Neural progenitor cell (in vitro differentiated cells): ENCODE data around the gene MEIOSIN. TPM values are rescaled to one million over a fixed set of nuclear protein-coding genes. Genes with fewer than 3 reads are reported as not detected.
"Not testable (repeated sequence)": the region's sequence is repeated elsewhere in the genome, so short reads cannot be mapped to it uniquely, and the experiment has no call there.

ENCODE experiments used
- DNase-seq: peaks from one replicate; pipeline ENCODE4 v3.0.0-alpha.2; 2016; ENCODE audit warnings: low spot score
- H2AFZ ChIP-seq: fragments of 200-600 bp; sonication (generic); replicated peaks from 2 replicates; pipeline ENCODE4 v1.6.1; 2016; ENCODE audit warnings: antibody characterized with exemption
- H3F3A ChIP-seq: fragments of 200-600 bp; sonication (generic); 2 replicates; pipeline ENCODE4 v1.6.1; 2016; ENCODE audit warnings: antibody characterized with exemption, low read depth
- H3K27ac ChIP-seq: fragments of 200-600 bp; sonication (generic); 2 replicates; pipeline ENCODE4 v1.5.1; 2016; ENCODE audit warnings: mild to moderate bottlenecking
- H3K27me3 ChIP-seq: fragments of 200-600 bp; sonication (generic); 2 replicates; pipeline ENCODE4 v1.6.1; 2016; ENCODE audit warnings: mild to moderate bottlenecking, moderate library complexity
- H3K36me3 ChIP-seq: fragments of 200-600 bp; sonication (generic); 2 replicates; pipeline ENCODE4 v1.5.1; 2016
- H3K4me1 ChIP-seq: fragments of 200-600 bp; sonication (generic); 2 replicates; pipeline ENCODE4 v1.6.1; 2016; ENCODE audit warnings: mixed run types
- H3K4me2 ChIP-seq: fragments of 200-600 bp; sonication (generic); 2 replicates; pipeline ENCODE4 v1.6.1; 2016
- H3K4me3 ChIP-seq: fragments of 200-600 bp; sonication (generic); 2 replicates; pipeline ENCODE4 v1.5.1; 2016
- H3K79me2 ChIP-seq: fragments of 200-600 bp; sonication (generic); 2 replicates; pipeline ENCODE4 v1.6.1; 2016; ENCODE audit warnings: low read depth
- H3K9ac ChIP-seq: fragments of 200-600 bp; sonication (generic); 2 replicates; pipeline ENCODE4 v1.6.1; 2016
- H3K9me3 ChIP-seq: fragments of 200-600 bp; sonication (generic); 2 replicates; pipeline ENCODE4 v1.5.1; 2016; ENCODE audit warnings: low read depth
- H4K20me1 ChIP-seq: fragments of 200-600 bp; sonication (generic); 2 replicates; pipeline ENCODE4 v1.6.1; 2016; ENCODE audit warnings: low read depth
- H3K27ac Mint-ChIP-seq: 3 replicates; pipeline ENCODE4 v1.8.0; 2021; ENCODE audit warnings: mixed read lengths
- H3K27me3 Mint-ChIP-seq: 2 replicates; pipeline ENCODE4 v1.8.0; 2022; ENCODE audit warnings: low read depth, mild to moderate bottlenecking, inconsistent platforms, moderate library complexity, mixed read lengths; ENCODE audit not compliant: insufficient read depth
- H3K36me3 Mint-ChIP-seq: 3 replicates; pipeline ENCODE4 v1.8.0; 2021; ENCODE audit warnings: mixed read lengths
- H3K4me1 Mint-ChIP-seq: 3 replicates; pipeline ENCODE4 v1.8.0; 2021; ENCODE audit warnings: mixed read lengths
- H3K4me3 Mint-ChIP-seq: 3 replicates; pipeline ENCODE4 v1.8.0; 2021; ENCODE audit warnings: mild to moderate bottlenecking, moderate library complexity, mixed read lengths
- H3K9me3 Mint-ChIP-seq: 3 replicates; pipeline ENCODE4 v1.8.0; 2020; ENCODE audit warnings: mixed read lengths
- EZH2 ChIP-seq: fragments of 200-600 bp; sonication (generic); IDR thresholded peaks from 2 replicates; pipeline ENCODE4 v1.6.1; 2017; ENCODE audit warnings: antibody characterized with exemption, mild to moderate bottlenecking, moderate library complexity
- EZH2phosphoT487 ChIP-seq: fragments of 200-600 bp; sonication (generic); IDR thresholded peaks from 2 replicates; pipeline ENCODE4 v1.6.1; 2017; ENCODE audit warnings: antibody characterized with exemption
- total RNA-seq: library from RNA; depleted of rRNA; stranded (reverse); fragments of >200 nt; gene quantifications from 2 replicates; pipeline ENCODE4 v1.2.3, GENCODE V29; 2015; ENCODE audit warnings: low replicate concordance
- TF ChIP-seq, protein P1 (sequence below): fragments of 200-600 bp; sonication (generic); IDR thresholded peaks from 2 replicates; pipeline ENCODE4 v1.5.1; 2017; ENCODE audit warnings: antibody characterized with exemption, mild to moderate bottlenecking

Gene MEIOSIN
- total RNA-seq, 1 donor from 2014 or later, result not detected

DNA sequence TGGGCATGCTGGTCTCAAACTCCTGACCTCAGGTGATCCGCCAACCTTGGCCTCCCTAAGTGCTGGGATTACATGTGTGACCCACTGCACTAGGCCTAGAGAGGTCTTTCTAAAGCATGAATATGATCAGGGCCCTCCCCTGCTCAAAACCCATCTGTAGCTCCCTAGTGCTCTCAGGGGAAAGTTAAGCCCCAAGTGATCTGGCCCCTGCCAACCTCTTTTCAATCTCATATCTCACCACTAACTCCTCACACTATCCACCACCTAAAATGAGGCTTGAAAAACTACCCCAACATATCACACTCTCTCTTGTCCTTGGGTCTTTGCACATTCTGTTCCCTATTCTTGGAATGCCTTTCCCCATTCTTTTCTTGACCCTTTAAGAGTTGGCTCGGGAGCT is 61.4 kb downstream of the MEIOSIN start:
- DNase-seq, result no peak
- Mint-ChIP-seq H3K9me3 (no peaks in the 10 kb centered on the region), H3K4me3 (peak overlapping the region; percentile 25), H3K27me3 (peaks cover 14% of the 10 kb centered on the region), H3K27ac (peak overlapping the region; percentile 38), H3K4me1 (peaks cover 38% of the 10 kb centered on the region), H3K36me3 (peaks cover 7% of the 10 kb centered on the region)
- Histone ChIP-seq H3K4me2 (no peak overlapping the region), H3K9ac (no peak overlapping the region), H3K4me1 (peaks cover 12% of the 10 kb centered on the region), H2AFZ (no peak overlapping the region), H3F3A (peaks cover 4% of the 10 kb centered on the region), H3K27me3 (no peaks in the 10 kb centered on the region), H3K79me2 (peaks cover 25% of the 10 kb centered on the region), H3K9me3 (no peaks in the 10 kb centered on the region), H3K27ac (no peak overlapping the region), H3K36me3 (no peaks in the 10 kb centered on the region), H3K4me3 (no peak overlapping the region), H4K20me1 (peaks cover 10% of the 10 kb centered on the region)
- TF ChIP-seq EZH2 (no peak), EZH2phosphoT487 (no peak)
- TF ChIP-seq, protein P1, sequence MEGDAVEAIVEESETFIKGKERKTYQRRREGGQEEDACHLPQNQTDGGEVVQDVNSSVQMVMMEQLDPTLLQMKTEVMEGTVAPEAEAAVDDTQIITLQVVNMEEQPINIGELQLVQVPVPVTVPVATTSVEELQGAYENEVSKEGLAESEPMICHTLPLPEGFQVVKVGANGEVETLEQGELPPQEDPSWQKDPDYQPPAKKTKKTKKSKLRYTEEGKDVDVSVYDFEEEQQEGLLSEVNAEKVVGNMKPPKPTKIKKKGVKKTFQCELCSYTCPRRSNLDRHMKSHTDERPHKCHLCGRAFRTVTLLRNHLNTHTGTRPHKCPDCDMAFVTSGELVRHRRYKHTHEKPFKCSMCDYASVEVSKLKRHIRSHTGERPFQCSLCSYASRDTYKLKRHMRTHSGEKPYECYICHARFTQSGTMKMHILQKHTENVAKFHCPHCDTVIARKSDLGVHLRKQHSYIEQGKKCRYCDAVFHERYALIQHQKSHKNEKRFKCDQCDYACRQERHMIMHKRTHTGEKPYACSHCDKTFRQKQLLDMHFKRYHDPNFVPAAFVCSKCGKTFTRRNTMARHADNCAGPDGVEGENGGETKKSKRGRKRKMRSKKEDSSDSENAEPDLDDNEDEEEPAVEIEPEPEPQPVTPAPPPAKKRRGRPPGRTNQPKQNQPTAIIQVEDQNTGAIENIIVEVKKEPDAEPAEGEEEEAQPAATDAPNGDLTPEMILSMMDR, result no peak

DNA sequence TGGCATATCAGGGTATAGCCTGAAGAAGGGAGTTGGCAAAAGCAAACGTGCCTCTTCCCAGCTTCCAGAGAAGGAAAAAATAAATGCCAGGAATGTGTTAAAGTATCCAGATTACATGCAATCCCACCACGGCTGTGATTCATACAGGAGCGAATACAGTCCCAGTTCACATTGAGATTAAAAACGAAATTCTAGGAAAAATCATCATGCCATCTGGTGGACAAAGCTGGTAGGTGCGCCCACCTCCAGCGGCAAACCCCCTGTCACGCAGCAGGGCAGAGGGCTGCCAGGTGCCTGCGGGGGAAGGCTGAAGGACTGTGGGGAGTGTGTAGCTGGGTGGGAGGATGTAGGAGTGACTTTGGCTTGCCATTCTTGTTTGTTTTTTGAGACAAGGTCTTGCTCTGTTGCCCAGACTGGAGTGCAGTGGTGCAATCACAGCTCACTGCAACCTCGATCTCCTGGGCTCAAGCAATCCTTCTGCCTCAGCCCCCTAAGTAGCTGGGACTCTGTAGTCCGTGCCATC is 65.8 kb downstream of the MEIOSIN start:
- DNase-seq, result peak; percentile 72
- no peak overlapping the region for H3K4me3 Mint-ChIP-seq
- H3K27ac ChIP-seq, result no peak overlapping the region
- no peak overlapping the region for H3K9ac ChIP-seq
- peaks cover 4% of the 10 kb centered on the region for H3F3A ChIP-seq
- no peaks in the 10 kb centered on the region for H4K20me1 ChIP-seq
- no peaks in the 10 kb centered on the region for H3K9me3 ChIP-seq
- peak overlapping the region; percentile 8 for H3K27ac Mint-ChIP-seq
- no peak overlapping the region for H3K4me3 ChIP-seq
- H3K36me3 Mint-ChIP-seq, result no peaks in the 10 kb centered on the region
- H2AFZ ChIP-seq, result peak overlapping the region; percentile 15
- no peaks in the 10 kb centered on the region for H3K79me2 ChIP-seq
- no peak for TF ChIP-seq EZH2
- TF ChIP-seq, protein P1, result peak; percentile 80
- no peaks in the 10 kb centered on the region for H3K27me3 ChIP-seq
- H3K36me3 ChIP-seq, result no peaks in the 10 kb centered on the region
- peaks cover 12% of the 10 kb centered on the region for H3K27me3 Mint-ChIP-seq
- H3K9me3 Mint-ChIP-seq, result no peaks in the 10 kb centered on the region
- H3K4me1 Mint-ChIP-seq, result peaks cover 22% of the 10 kb centered on the region
- peaks cover 4% of the 10 kb centered on the region for H3K4me1 ChIP-seq
- H3K4me2 ChIP-seq, result no peak overlapping the region

DNA sequence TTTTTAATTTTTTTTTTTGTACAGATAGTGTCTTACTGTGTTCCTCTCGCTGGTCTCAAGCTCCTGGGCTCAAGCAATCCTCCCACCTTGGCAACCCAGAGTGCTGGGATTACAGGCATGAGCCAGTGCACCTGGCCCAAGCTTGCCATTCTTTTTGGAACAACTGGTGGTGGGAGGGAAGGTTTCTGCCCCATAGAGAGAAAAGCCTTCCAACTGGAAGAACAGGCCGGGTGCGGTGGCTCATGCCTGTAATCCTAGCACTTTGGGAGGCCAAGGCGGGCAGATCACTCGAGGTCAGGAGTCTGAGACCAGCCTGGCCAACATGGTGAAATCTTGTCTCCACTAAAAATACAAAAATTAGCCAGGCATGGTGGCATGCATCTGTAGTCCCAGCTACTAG is 66.3 kb downstream of the MEIOSIN start:
- not testable (repeated sequence) for DNase-seq, H3K36me3 ChIP-seq, H3K4me1 ChIP-seq, H3K9me3 ChIP-seq, H3K27me3 Mint-ChIP-seq, H4K20me1 ChIP-seq, H2AFZ ChIP-seq, H3K9me3 Mint-ChIP-seq, H3K27me3 ChIP-seq, H3F3A ChIP-seq, H3K79me2 ChIP-seq, H3K36me3 Mint-ChIP-seq, H3K9ac ChIP-seq, H3K4me3 Mint-ChIP-seq, H3K27ac Mint-ChIP-seq, H3K4me2 ChIP-seq, H3K27ac ChIP-seq, H3K4me3 ChIP-seq
- H3K4me1 Mint-ChIP-seq, result peaks cover 21% of the 10 kb centered on the region

DNA sequence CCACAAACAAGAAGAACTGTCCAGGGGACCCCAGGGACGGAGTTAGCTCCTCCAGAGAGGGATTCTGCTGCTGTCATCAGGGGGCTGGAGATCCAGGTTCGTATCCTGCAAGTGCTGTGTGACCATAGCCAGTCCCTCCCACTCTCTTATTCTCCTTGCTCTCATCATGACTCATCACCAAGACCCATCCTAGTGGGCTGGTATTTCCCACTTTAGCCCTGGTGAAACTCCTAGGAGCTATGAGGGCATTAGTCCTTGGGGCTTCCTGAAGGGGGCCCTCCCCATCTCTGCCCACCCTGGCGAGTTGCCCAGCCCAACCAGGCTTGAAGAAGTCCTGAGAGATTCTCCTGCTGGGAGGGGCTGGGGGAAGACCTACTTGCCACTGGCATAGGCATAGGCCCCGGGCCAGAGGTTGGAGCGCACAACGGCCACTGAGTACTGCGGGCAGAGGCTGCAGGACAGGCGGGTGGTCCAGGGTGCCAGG is 66.9 kb downstream of the MEIOSIN start:
- Histone ChIP-seq H3K4me2 (no peak overlapping the region), H3K4me1 (peaks cover 4% of the 10 kb centered on the region), H3K79me2 (no peaks in the 10 kb centered on the region), H4K20me1 (no peaks in the 10 kb centered on the region), H3K9ac (no peak overlapping the region), H3K27me3 (no peaks in the 10 kb centered on the region), H3K36me3 (no peaks in the 10 kb centered on the region), H3F3A (peaks cover 4% of the 10 kb centered on the region), H3K27ac (no peak overlapping the region), H2AFZ (no peak overlapping the region), H3K9me3 (no peaks in the 10 kb centered on the region), H3K4me3 (no peak overlapping the region)
- Mint-ChIP-seq H3K9me3 (no peaks in the 10 kb centered on the region), H3K36me3 (no peaks in the 10 kb centered on the region), H3K4me1 (peaks cover 17% of the 10 kb centered on the region), H3K27ac (no peak overlapping the region), H3K4me3 (no peak overlapping the region), H3K27me3 (peaks cover 6% of the 10 kb centered on the region)
- no peak for TF ChIP-seq EZH2
- TF ChIP-seq, protein P1, result no peak
- TF ChIP-seq EZH2phosphoT487, result no peak
- DNase-seq, result no peak
